Germinal center (tissue), 1 donor: ENCODE results near the gene NFKB2.

Source experiments
- DNase-seq: peaks from one replicate; pipeline ENCODE4 v3.0.0; 2012; ENCODE audit warnings: mixed read lengths, low spot score

NFKB2 gene

GRCh38 chr10:102422545-102423129 lies 27.1 kb downstream of the NFKB2 start:
- DNase-seq = peak; percentile 48

GRCh38 chr10:102423372-102423968 lies 28.0 kb downstream of the NFKB2 start:
- no peak for DNase-seq

- DNase-seq = no peak
These were observed 28.6 kb downstream of the NFKB2 start for GRCh38 chr10:102424145-102424544.

GRCh38 chr10:102424916-102425315 lies 29.4 kb downstream of the NFKB2 start:
- DNase-seq = no peak

- no peak for DNase-seq
These were observed 29.9 kb downstream of the NFKB2 start for GRCh38 chr10:102425444-102425843.

GRCh38 chr10:102426803-102427287 lies 31.3 kb downstream of the NFKB2 start:
- DNase-seq = no peak

- no peak for DNase-seq
These were observed 34.0 kb downstream of the NFKB2 start for GRCh38 chr10:102429468-102429867.

GRCh38 chr10:102431452-102432124 lies 36.1 kb downstream of the NFKB2 start:
- DNase-seq = no peak

- peak; percentile 90 for DNase-seq
These were observed 36.9 kb downstream of the NFKB2 start, which contains the start of gene CUEDC2 for GRCh38 chr10:102432162-102432950. TSS of gene CUEDC2 (minus strand) at chr10:102432574. CDS start at chr10:102425188, 7,386 bp downstream.

GRCh38 chr10:102433619-102434046 lies 38.1 kb downstream of the NFKB2 start:
- DNase-seq = no peak

- no peak for DNase-seq
These were observed 39.1 kb downstream of the NFKB2 start for GRCh38 chr10:102434394-102435132.

- no peak for DNase-seq
These were observed 39.6 kb downstream of the NFKB2 start for GRCh38 chr10:102435133-102435497.

- no peak for DNase-seq
These were observed 40.2 kb downstream of the NFKB2 start for GRCh38 chr10:102435529-102436233.

GRCh38 chr10:102436312-102436711 lies 40.8 kb downstream of the NFKB2 start:
- DNase-seq = no peak

- DNase-seq = no peak
These were observed 42.0 kb downstream of the NFKB2 start for GRCh38 chr10:102437515-102437914.

- no peak for DNase-seq
These were observed 42.9 kb downstream of the NFKB2 start for GRCh38 chr10:102438374-102438773.

- DNase-seq = no peak
These were observed 49.3 kb downstream of the NFKB2 start for GRCh38 chr10:102444851-102445250.

- peak; percentile 73 for DNase-seq
These were observed 54.0 kb downstream of the NFKB2 start for GRCh38 chr10:102449321-102450123.

GRCh38 chr10:102450124-102450373 lies 54.5 kb downstream of the NFKB2 start:
- no peak for DNase-seq

- DNase-seq = peak; percentile 91
These were observed 55.0 kb downstream of the NFKB2 start for GRCh38 chr10:102450374-102451104.
